CD4-positive, alpha-beta T cell treated with Interleukin-15 for 4 hours (primary cell): ENCODE data around the gene SLC25A13.
"Not testable (repeated sequence)": the region's sequence is repeated elsewhere in the genome, so short reads cannot be mapped to it uniquely, and the experiment has no call there.

Source experiments
- DNase-seq: peaks from one replicate; pipeline ENCODE4 v3.0.0-alpha.2; 2020; ENCODE audit warnings: low spot score

The SLC25A13 gene

GRCh38 chr7:96321658-96322372 lies at the start of gene SLC25A13:
TSS of gene SLC25A13 (minus strand) at chr7:96322098. CDS start at chr7:96321956, 142 bp downstream.
- DNase-seq = peak; percentile 42

GRCh38 chr7:96365916-96366315 lies 44.0 kb upstream of the SLC25A13 start:
- not testable (repeated sequence) for DNase-seq

GRCh38 chr7:96361116-96361857 lies 39.4 kb upstream of the SLC25A13 start:
- DNase-seq = no peak

GRCh38 chr7:96359876-96360275 lies 38.0 kb upstream of the SLC25A13 start:
- DNase-seq = no peak

- not testable (repeated sequence) for DNase-seq
These were observed 36.5 kb upstream of the SLC25A13 start for GRCh38 chr7:96358236-96358971.

- no peak for DNase-seq
These were observed 34.1 kb upstream of the SLC25A13 start for GRCh38 chr7:96355990-96356506.

- DNase-seq = no peak
These were observed 33.0 kb upstream of the SLC25A13 start for GRCh38 chr7:96354881-96355280.

- no peak for DNase-seq
These were observed 27.7 kb upstream of the SLC25A13 start for GRCh38 chr7:96349572-96349971.

- no peak for DNase-seq
These were observed 25.6 kb upstream of the SLC25A13 start for GRCh38 chr7:96347471-96347870.

GRCh38 chr7:96346293-96346953 lies 24.5 kb upstream of the SLC25A13 start:
- no peak for DNase-seq

GRCh38 chr7:96344236-96344635 lies 22.3 kb upstream of the SLC25A13 start:
- no peak for DNase-seq

GRCh38 chr7:96342049-96342448 lies 20.2 kb upstream of the SLC25A13 start:
- DNase-seq = no peak

GRCh38 chr7:96337519-96337918 lies 15.6 kb upstream of the SLC25A13 start:
- no peak for DNase-seq

- DNase-seq = no peak
These were observed 10.4 kb upstream of the SLC25A13 start for GRCh38 chr7:96332325-96332724.

- no peak for DNase-seq
These were observed 9.9 kb upstream of the SLC25A13 start for GRCh38 chr7:96331775-96332174.

GRCh38 chr7:96331233-96331632 lies 9.3 kb upstream of the SLC25A13 start:
- DNase-seq = no peak

- no peak for DNase-seq
These were observed 8.3 kb upstream of the SLC25A13 start for GRCh38 chr7:96330193-96330592.

- no peak for DNase-seq
These were observed 7.3 kb upstream of the SLC25A13 start for GRCh38 chr7:96329241-96329640.

- no peak for DNase-seq
These were observed 6.1 kb upstream of the SLC25A13 start for GRCh38 chr7:96328016-96328415.

GRCh38 chr7:96327429-96327828 lies 5.5 kb upstream of the SLC25A13 start:
- no peak for DNase-seq

- DNase-seq = not testable (repeated sequence)
These were observed 4.9 kb upstream of the SLC25A13 start for GRCh38 chr7:96326752-96327151.

- DNase-seq = no peak
These were observed 1.1 kb upstream of the SLC25A13 start for GRCh38 chr7:96322847-96323461.
